ENCODE results near the gene DPY19L2. TPM values are rescaled to one million over a fixed set of nuclear protein-coding genes. Genes with fewer than 3 reads are reported as not detected.
"Not testable (repeated sequence)": the region's sequence is repeated elsewhere in the genome, so short reads cannot be mapped to it uniquely, and the experiment has no call there.

Gene DPY19L2
- total RNA-seq, 1 experiment from 2014 or later = 4.9 TPM

- not testable (repeated sequence) for H3K79me2 ChIP-seq (ENCODE audit: insufficient read depth, low read length); H3K23ac ChIP-seq (ENCODE audit: insufficient read length, low read depth, low read length); H3K27ac ChIP-seq (ENCODE audit: insufficient read length, low read depth, low read length); H2BK20ac ChIP-seq (ENCODE audit: low read depth, low read length, poor library complexity, severe bottlenecking); H3K14ac ChIP-seq (ENCODE audit: insufficient read depth, low read length); DNase-seq; H3K9me3 Mint-ChIP-seq; H2BK12ac ChIP-seq (ENCODE audit: insufficient read length, low read depth, low read length); H3K18ac ChIP-seq (ENCODE audit: insufficient read length, low read depth, low read length); H2BK5ac ChIP-seq (ENCODE audit: insufficient read length, low read length); H3K9me3 ChIP-seq (ENCODE audit: control insufficient read depth, low read depth, low read length); H3K9ac ChIP-seq (ENCODE audit: extremely low read depth, insufficient read length, low read length); H2BK15ac ChIP-seq (ENCODE audit: low read depth, low read length); H3K4me2 ChIP-seq (ENCODE audit: insufficient read depth, insufficient read length, low read length); H3K27me3 ChIP-seq (ENCODE audit: insufficient read depth, low read length); H3K4me3 Mint-ChIP-seq; H3K4me1 Mint-ChIP-seq; H3K27me3 Mint-ChIP-seq (ENCODE audit: low read depth); H3K56ac ChIP-seq (ENCODE audit: insufficient read length, low read depth, low read length); H3K79me1 ChIP-seq (ENCODE audit: insufficient read depth, low read depth, low read length, poor library complexity, severe bottlenecking); H4K91ac ChIP-seq (ENCODE audit: insufficient read length, low read depth, low read length); H4K8ac ChIP-seq (replicated peaks; ENCODE audit: insufficient read length, low read depth, low read length); H3T11ph ChIP-seq (ENCODE audit: low read length); H3K36me3 Mint-ChIP-seq (ENCODE audit: insufficient read depth in 1 of 3, low read depth in 3 of 3); H2BK120ac ChIP-seq (ENCODE audit: low read depth, low read length, poor library complexity, severe bottlenecking); H3K23me2 ChIP-seq (ENCODE audit: insufficient read length, low read depth, low read length, poor library complexity, severe bottlenecking); H3K4ac ChIP-seq (ENCODE audit: low read depth, low read length); H3K4me1 ChIP-seq (ENCODE audit: insufficient read depth, low read length); H4K20me1 ChIP-seq (ENCODE audit: control insufficient read depth, insufficient read depth, insufficient read length); H3K27ac Mint-ChIP-seq; H2AFZ ChIP-seq (ENCODE audit: low read length); H4K5ac ChIP-seq (ENCODE audit: insufficient read length, low read depth, low read length); H2AK5ac ChIP-seq (ENCODE audit: insufficient read length, low read length)
- WGBS (ENCODE audit: extremely low coverage, insufficient read length, low lambda C conversion rate) = no CpG with 5 or more reads among the region's 2 CpGs
These were observed 90.7 kb downstream of the DPY19L2 start for GRCh38 chr12:63577631-63578030.

GRCh38 chr12:63572038-63572437, 96.3 kb downstream of the DPY19L2 start:
- not testable (repeated sequence) for H3K9ac ChIP-seq (ENCODE audit: extremely low read depth, insufficient read length, low read length); H3K4ac ChIP-seq (ENCODE audit: low read depth, low read length); H3K27ac Mint-ChIP-seq; H3K9me3 Mint-ChIP-seq; H3K14ac ChIP-seq (ENCODE audit: insufficient read depth, low read length); H2AK5ac ChIP-seq (ENCODE audit: insufficient read length, low read length); H3K23ac ChIP-seq (ENCODE audit: insufficient read length, low read depth, low read length); H3K4me3 Mint-ChIP-seq; H4K20me1 ChIP-seq (ENCODE audit: control insufficient read depth, insufficient read depth, insufficient read length); H4K5ac ChIP-seq (ENCODE audit: insufficient read length, low read depth, low read length); H3K4me2 ChIP-seq (ENCODE audit: insufficient read depth, insufficient read length, low read length); H4K8ac ChIP-seq (replicated peaks; ENCODE audit: insufficient read length, low read depth, low read length); H3K56ac ChIP-seq (ENCODE audit: insufficient read length, low read depth, low read length); H3K27me3 Mint-ChIP-seq (ENCODE audit: low read depth); H3K4me1 Mint-ChIP-seq; H3K79me1 ChIP-seq (ENCODE audit: insufficient read depth, low read depth, low read length, poor library complexity, severe bottlenecking); DNase-seq; H3T11ph ChIP-seq (ENCODE audit: low read length); H3K23me2 ChIP-seq (ENCODE audit: insufficient read length, low read depth, low read length, poor library complexity, severe bottlenecking); H2BK15ac ChIP-seq (ENCODE audit: low read depth, low read length); H2AFZ ChIP-seq (ENCODE audit: low read length); H3K9me3 ChIP-seq (ENCODE audit: control insufficient read depth, low read depth, low read length); H3K79me2 ChIP-seq (ENCODE audit: insufficient read depth, low read length); H3K27me3 ChIP-seq (ENCODE audit: insufficient read depth, low read length); H3K18ac ChIP-seq (ENCODE audit: insufficient read length, low read depth, low read length); H2BK20ac ChIP-seq (ENCODE audit: low read depth, low read length, poor library complexity, severe bottlenecking); H4K91ac ChIP-seq (ENCODE audit: insufficient read length, low read depth, low read length); H2BK5ac ChIP-seq (ENCODE audit: insufficient read length, low read length); H3K27ac ChIP-seq (ENCODE audit: insufficient read length, low read depth, low read length); H2BK120ac ChIP-seq (ENCODE audit: low read depth, low read length, poor library complexity, severe bottlenecking); H3K4me1 ChIP-seq (ENCODE audit: insufficient read depth, low read length); H3K36me3 Mint-ChIP-seq (ENCODE audit: insufficient read depth in 1 of 3, low read depth in 3 of 3); H2BK12ac ChIP-seq (ENCODE audit: insufficient read length, low read depth, low read length)
- no CpG with 5 or more reads among the region's 4 CpGs for whole genome bisulfite sequencing (ENCODE audit: extremely low coverage, insufficient read length, low lambda C conversion rate)
